Ovary (tissue), 9 donors: Measurements from ENCODE around the gene PIK3R5. TPM values are rescaled to one million over a fixed set of nuclear protein-coding genes. Genes with fewer than 3 reads are reported as not detected.

Source experiments
- DNase-seq, 5 donors: peaks; one replicate each; pipeline ENCODE4 v3.0.0-alpha.2; 2019 to 2020
- H3K27ac ChIP-seq, 2 donors: fragments of 200-600 bp; one replicate each; pipeline versions ENCODE4 v1.5.1 to v1.8.0; 2019 to 2022
- H3K27me3 ChIP-seq: fragments of 200-600 bp; one replicate; pipeline ENCODE4 v1.8.0; 2022
- H3K36me3 ChIP-seq: fragments of 200-600 bp; sonication (generic); one replicate; pipeline ENCODE4 v1.5.1; 2019
- H3K4me1 ChIP-seq: one replicate; pipeline ENCODE4 v1.8.1; 2013; ENCODE audit warnings: mild to moderate bottlenecking, moderate library complexity; ENCODE audit not compliant: insufficient read depth
- H3K4me3 ChIP-seq: fragments of 200-600 bp; sonication (generic); one replicate; pipeline ENCODE4 v1.5.1; 2017
- H3K9me3 ChIP-seq, 2 donors: fragments of 200-600 bp in 1 of 2; sonication (generic) in 1 of 2; one replicate each; pipeline versions ENCODE4 v1.5.1 to v1.8.1; 2013 to 2019; ENCODE audit warnings: mild to moderate bottlenecking in 1 of 2, moderate library complexity in 1 of 2
- EP300 ChIP-seq: sonication (generic); formaldehyde crosslinking; IDR thresholded peaks from one replicate; pipeline ENCODE4 v1.6.1; 2017; ENCODE audit warnings: antibody characterized with exemption
- POLR2A ChIP-seq: fragments of 450-650 bp; IDR thresholded peaks from one replicate; pipeline ENCODE4 v1.6.1; 2017; ENCODE audit warnings: antibody characterized with exemption, mild to moderate bottlenecking, moderate library complexity
- WGBS, 3 donors: extraction: QIAGEN DNeasy Blood & Tissue Kit in 1 of 3; methylation state at CpG; one replicate each; pipeline versions ENCODE4 v1.1.5 to v1.1.7; 2013 to 2017; 5-methylcytosine and 5-hydroxymethylcytosine counted together
- intact Hi-C, 4 donors: fragments of 100-400 bp; cut with DNase I; formaldehyde crosslinking; loops; one replicate each; pipeline versions ENCODE4 v1.11.0 to v1.15.1; 2022 to 2023
- polyA plus RNA-seq, 2 donors: library from polyadenylated mRNA; stranded (reverse); fragments of 200-250 nt in 1 of 2; fragments of 350-450 nt in 1 of 2; fragmentation: Illumina TruSeq in 1 of 2; extraction: RNeasy Lipid Tissue Mini Kit (QIAGEN cat#74804) in 1 of 2; gene quantifications; one replicate each; pipeline ENCODE4 v1.2.3, GENCODE V29; 2013 to 2014
- total RNA-seq, 7 donors: library from RNA; depleted of rRNA in 2 of 7; stranded (reverse); fragments of >200 nt in 2 of 7; fragmentation: NEBNext Ultra II Directional in 3 of 7; extraction: Animal tissue kit (Norgen Biotek cat#: 25700) in 3 of 7; gene quantifications; one replicate each; pipeline versions ENCODE4 v1.1.0 to v1.2.4, GENCODE V29; 2016 to 2023
- TF ChIP-seq, protein P1 (sequence below), 3 donors: fragments of 450-650 bp in 2 of 3; fragments of 200-600 bp in 1 of 3; IDR thresholded peaks; one replicate each; pipeline versions ENCODE4 v1.5.1 to v1.8.0; 2016 to 2022; ENCODE audit warnings: antibody characterized with exemption in 3 of 3, mild to moderate bottlenecking in 1 of 3
- donor health status: DM: no; HTN: no; CAD: no; lungs with moderate emphysema.
- donor health status: DM: no; HTN: no; CAD: no.
- donor health status: Bipolar disorder and iron deficiency.
- donor health status: DM: yes; HTN: yes; CAD: no.
- donor health status: DM: no; HTN: no; CAD: no.
- donor health status: DM: yes; HTN: yes; CAD: no.

PIK3R5 gene
- total and polyA plus RNA-seq, 9 donors, result 0.86 to 8.9 (median 3.7) TPM

DNA sequence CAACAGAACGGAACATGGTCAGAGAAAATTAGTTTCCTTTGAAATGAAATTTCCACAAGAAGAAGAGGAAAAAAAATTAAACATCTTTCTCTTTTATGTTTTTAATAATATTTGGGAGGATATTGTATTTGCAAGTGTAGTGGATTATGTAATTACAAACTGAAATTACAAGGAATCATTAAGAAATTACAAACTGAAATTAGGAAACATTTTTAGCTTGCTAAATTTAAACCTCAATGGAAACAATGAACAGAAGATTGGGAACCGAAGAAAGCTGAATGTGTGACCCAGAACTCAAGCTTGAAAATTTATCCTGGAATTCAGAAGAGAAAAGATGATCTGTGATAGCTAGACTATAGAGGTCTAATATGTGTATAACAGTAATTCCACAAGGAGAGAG lies 4.4 kb upstream of the PIK3R5 start:
- TF ChIP-seq POLR2A (no peak), EP300 (no peak)
- TF ChIP-seq, protein P1, sequence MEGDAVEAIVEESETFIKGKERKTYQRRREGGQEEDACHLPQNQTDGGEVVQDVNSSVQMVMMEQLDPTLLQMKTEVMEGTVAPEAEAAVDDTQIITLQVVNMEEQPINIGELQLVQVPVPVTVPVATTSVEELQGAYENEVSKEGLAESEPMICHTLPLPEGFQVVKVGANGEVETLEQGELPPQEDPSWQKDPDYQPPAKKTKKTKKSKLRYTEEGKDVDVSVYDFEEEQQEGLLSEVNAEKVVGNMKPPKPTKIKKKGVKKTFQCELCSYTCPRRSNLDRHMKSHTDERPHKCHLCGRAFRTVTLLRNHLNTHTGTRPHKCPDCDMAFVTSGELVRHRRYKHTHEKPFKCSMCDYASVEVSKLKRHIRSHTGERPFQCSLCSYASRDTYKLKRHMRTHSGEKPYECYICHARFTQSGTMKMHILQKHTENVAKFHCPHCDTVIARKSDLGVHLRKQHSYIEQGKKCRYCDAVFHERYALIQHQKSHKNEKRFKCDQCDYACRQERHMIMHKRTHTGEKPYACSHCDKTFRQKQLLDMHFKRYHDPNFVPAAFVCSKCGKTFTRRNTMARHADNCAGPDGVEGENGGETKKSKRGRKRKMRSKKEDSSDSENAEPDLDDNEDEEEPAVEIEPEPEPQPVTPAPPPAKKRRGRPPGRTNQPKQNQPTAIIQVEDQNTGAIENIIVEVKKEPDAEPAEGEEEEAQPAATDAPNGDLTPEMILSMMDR (IDR thresholded peaks at IDR 0.05), result no peak
- H3K4me3 ChIP-seq, result no peak overlapping the region
- no peak overlapping the region for H3K27ac ChIP-seq
- no peaks in the 10 kb centered on the region for H3K9me3 ChIP-seq
- DNase-seq, result no peak
- 74 to 84% (median 82%) methylated on average over 2 of the region's 2 CpGs for WGBS, 3 donors
- intact Hi-C loops, result no loop called here
- no peaks in the 10 kb centered on the region for H3K36me3 ChIP-seq
- no peaks in the 10 kb centered on the region for H3K4me1 ChIP-seq
- no peaks in the 10 kb centered on the region for H3K27me3 ChIP-seq

DNA sequence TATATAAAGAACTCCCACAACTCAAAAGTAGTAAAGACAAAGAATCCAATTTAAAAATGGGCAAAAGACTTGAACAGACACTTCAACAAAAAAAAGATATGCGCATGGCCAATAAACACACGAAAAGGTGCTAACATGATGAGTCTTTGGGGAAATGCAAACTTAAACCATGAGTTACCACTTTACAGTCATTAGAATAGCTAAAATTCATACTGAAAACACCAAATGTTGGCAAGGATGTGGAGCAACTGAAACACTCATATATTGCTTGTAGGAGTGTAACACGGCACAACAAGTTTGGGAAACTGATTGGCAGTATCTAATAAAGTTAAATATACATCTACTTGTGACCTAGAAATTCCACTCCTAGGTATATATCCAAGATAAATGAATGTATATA lies 3.0 kb upstream of the PIK3R5 start:
- TF ChIP-seq EP300, result no peak
- TF ChIP-seq, protein P1 (IDR thresholded peaks at IDR 0.05), result no peak
- TF ChIP-seq POLR2A, result no peak

DNA sequence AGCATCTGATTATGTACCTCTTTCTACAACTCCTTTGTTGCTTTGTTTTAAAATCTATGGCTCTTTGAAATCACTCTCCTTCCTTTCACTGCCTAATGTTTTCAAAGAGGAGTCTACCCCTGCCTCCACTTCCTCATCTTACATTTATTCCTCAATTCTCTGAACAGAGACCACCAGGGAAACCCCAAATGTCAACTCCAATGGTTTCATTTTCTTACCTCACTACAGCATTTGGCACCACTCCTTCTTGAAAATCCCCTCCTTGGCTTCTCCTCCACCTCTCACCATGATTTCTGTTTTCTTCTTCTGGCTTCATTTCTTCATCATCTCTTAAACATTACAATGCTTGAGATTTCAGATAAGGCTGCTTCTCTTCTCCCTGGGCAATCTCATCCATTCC lies 2.4 kb upstream of the PIK3R5 start:
- no peak overlapping the region for H3K27ac ChIP-seq
- no peaks in the 10 kb centered on the region for H3K27me3 ChIP-seq
- no peaks in the 10 kb centered on the region for H3K36me3 ChIP-seq
- DNase-seq, result no peak
- no peaks in the 10 kb centered on the region for H3K9me3 ChIP-seq
- no peak for TF ChIP-seq POLR2A
- TF ChIP-seq, protein P1 (IDR thresholded peaks at IDR 0.05), result no peak
- TF ChIP-seq EP300, result no peak
- H3K4me3 ChIP-seq, result no peak overlapping the region
- no peaks in the 10 kb centered on the region for H3K4me1 ChIP-seq
- intact Hi-C loops, result no loop called here

More for the DNA sequence above, 3.0 kb upstream of the PIK3R5 start:
- Histone ChIP-seq H3K4me3 (no peak overlapping the region), H3K27ac (no peak overlapping the region), H3K4me1 (no peaks in the 10 kb centered on the region), H3K9me3 (no peaks in the 10 kb centered on the region), H3K27me3 (no peaks in the 10 kb centered on the region), H3K36me3 (no peaks in the 10 kb centered on the region)
- DNase-seq, result no peak
- intact Hi-C loops, result no loop called here
- WGBS, 3 donors, result 87 to 89% (median 88%) methylated on average over 3 of the region's 3 CpGs

DNA sequence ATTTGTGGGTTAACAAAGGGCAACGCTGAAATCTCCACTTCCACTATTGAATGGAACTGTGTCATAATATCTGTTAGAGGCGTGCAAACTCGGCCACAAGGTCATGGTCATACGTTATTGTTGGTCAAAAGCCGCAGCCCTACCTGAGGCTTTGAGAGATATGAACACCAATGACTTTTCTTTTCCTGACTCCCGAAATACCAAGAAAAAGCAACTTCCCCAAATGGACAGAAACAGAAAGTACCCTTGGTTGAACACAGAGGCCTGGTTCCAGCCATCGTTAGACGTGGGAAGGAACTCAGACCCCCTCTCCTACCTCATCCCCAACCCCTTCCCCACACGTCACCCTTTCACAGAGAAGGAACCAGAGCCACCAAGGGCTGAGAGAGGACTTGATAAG lies 1.4 kb upstream of the PIK3R5 start:
- intact Hi-C loops, result no loop called here
- Histone ChIP-seq H3K27me3 (no peaks in the 10 kb centered on the region), H3K4me1 (no peaks in the 10 kb centered on the region), H3K27ac (no peak overlapping the region), H3K4me3 (no peak overlapping the region), H3K9me3 (no peaks in the 10 kb centered on the region), H3K36me3 (no peaks in the 10 kb centered on the region)
- no peak for DNase-seq
- 74 to 81% (median 79%) methylated on average over 9 of the region's 9 CpGs for WGBS, 3 donors
- no peak for TF ChIP-seq EP300
- TF ChIP-seq, protein P1 (IDR thresholded peaks at IDR 0.05), result no peak
- no peak for TF ChIP-seq POLR2A
